CD4-positive, alpha-beta T cell (primary cell): ENCODE measurements around the gene TOM1L2. TPM values are rescaled to one million over a fixed set of nuclear protein-coding genes. Genes with fewer than 3 reads are reported as not detected.

Source experiments
- ATAC-seq: fragments of 200-7000 bp; cut with Tn5 transposase; one replicate; pipeline ENCODE4 v1.10.0; 2022; ENCODE audit warnings: mild to moderate bottlenecking; ENCODE audit not compliant: poor library complexity
- CTCF ChIA-PET: fragments of 350-600 bp; sonication (Branson Sonifier 250); formaldehyde crosslinking; loops from one replicate; lab custom pipeline; 2021; ENCODE audit warnings: antibody characterized with exemption, inconsistent platforms; lab: Charles Lee
- POLR2A ChIA-PET: fragments of 350-600 bp; sonication (Branson Sonifier 250); formaldehyde crosslinking; loops from one replicate; lab custom pipeline; 2021; ENCODE audit warnings: antibody characterized with exemption, inconsistent platforms; lab: Charles Lee
- DNase-seq, 14 experiments: peaks; one replicate each; pipeline ENCODE4 v3.0.0-alpha.2; 2013 to 2020; ENCODE audit warnings: mixed read lengths in 2 of 14
- H3K27ac ChIP-seq, 2 donors: one replicate each; pipeline versions ENCODE4 v1.5.1 to v1.7.0; 2013; ENCODE audit warnings: low read length in 2 of 2, low read depth in 1 of 2, mild to moderate bottlenecking in 1 of 2
- H3K27me3 ChIP-seq, 2 experiments: 1 replicate in 1 of 2; 2 replicates in 1 of 2; pipeline versions ENCODE4 v1.6.1 to v1.7.0; 2013; ENCODE audit warnings: low read length in 2 of 2, control low read depth in 1 of 2, mild to moderate bottlenecking in 1 of 2, moderate library complexity in 1 of 2; ENCODE audit not compliant: insufficient read depth in 2 of 2, control insufficient read depth in 1 of 2
- H3K36me3 ChIP-seq: one replicate; pipeline ENCODE4 v1.6.1; 2013; ENCODE audit warnings: low read length, control low read depth; ENCODE audit not compliant: insufficient read depth
- H3K4me1 ChIP-seq: one replicate; pipeline ENCODE4 v1.6.1; 2013; ENCODE audit warnings: low read length, control low read depth; ENCODE audit not compliant: insufficient read depth
- H3K4me3 ChIP-seq: one replicate; pipeline ENCODE4 v1.5.1; 2013; ENCODE audit warnings: mild to moderate bottlenecking, low read length, moderate library complexity
- H3K9me3 ChIP-seq, 2 experiments: 1 replicate in 1 of 2; 2 replicates in 1 of 2; pipeline versions ENCODE4 v1.6.1 to v1.7.0; 2013; ENCODE audit warnings: low read length in 2 of 2, mild to moderate bottlenecking in 2 of 2, control low read depth in 1 of 2, moderate library complexity in 1 of 2; ENCODE audit not compliant: control insufficient read depth in 1 of 2, insufficient read depth in 1 of 2
- H3K27ac Mint-ChIP-seq: one replicate; pipeline ENCODE4 v1.8.0; 2020; ENCODE audit warnings: mixed read lengths
- H3K27me3 Mint-ChIP-seq: one replicate; pipeline ENCODE4 v1.8.0; 2021; ENCODE audit warnings: mixed read lengths
- H3K36me3 Mint-ChIP-seq: one replicate; pipeline ENCODE4 v1.8.0; 2021; ENCODE audit warnings: low read depth, mixed read lengths
- H3K4me1 Mint-ChIP-seq: one replicate; pipeline ENCODE4 v1.8.0; 2021; ENCODE audit warnings: low read depth, mixed read lengths
- H3K4me3 Mint-ChIP-seq: one replicate; pipeline ENCODE4 v1.8.0; 2020; ENCODE audit warnings: mild to moderate bottlenecking, mixed read lengths
- H3K9me3 Mint-ChIP-seq: one replicate; pipeline ENCODE4 v1.8.0; 2020; ENCODE audit warnings: mixed read lengths
- CTCF ChIP-seq: fragments of 200-600 bp; IDR thresholded peaks from one replicate; pipeline ENCODE4 v1.8.0; 2022; ENCODE audit warnings: antibody characterized with exemption, mild to moderate bottlenecking
- intact Hi-C, 2 experiments: fragments of 100-400 bp; cut with DNase I in 1 of 2; cut with micrococcal nuclease in 1 of 2; formaldehyde crosslinking; loops; one replicate each; pipeline versions ENCODE4 v1.15.1 to v1.9.0; 2023 to 2025; cut with DNase I, micrococcal nuclease
- total RNA-seq, 174 experiments: library from RNA in 2 of 174; stranded (reverse) in 2 of 174; gene quantifications; one replicate each; pipeline ENCODE4 v1.2.3 and lab custom pipeline; 2021 to 2026

The TOM1L2 gene
- total RNA-seq, 2 experiments from 2014 or later, result 28.5 to 30.5 TPM

GRCh38 chr17:17900615-17901520 is 71.3 kb downstream of the TOM1L2 start:
- no peaks in the 10 kb centered on the region for H3K4me1 ChIP-seq
- Mint-ChIP-seq H3K27me3 (no peaks in the 10 kb centered on the region), H3K9me3 (no peaks in the 10 kb centered on the region), H3K4me1 (no peaks in the 10 kb centered on the region), H3K4me3 (no peak overlapping the region), H3K36me3 (peaks cover 63% of the 10 kb centered on the region), H3K27ac (no peak overlapping the region)
- H3K27me3 ChIP-seq, result no peaks in the 10 kb centered on the region
- no peak overlapping the region for H3K4me3 ChIP-seq
- ChIA-PET POLR2A (interaction anchor here (0.6 kb wide), 1 partner anchor 18 kb away, joined by 3 read pairs; no protein-coding TSS in a partner anchor), CTCF (interaction anchor here (0.9 kb wide), 1 partner anchor 18 kb away, joined by 3 read pairs; no protein-coding TSS in a partner anchor)
- intact Hi-C loops, result no loop called here
- no peak for DNase-seq
- peaks cover 44% of the 10 kb centered on the region for H3K36me3 ChIP-seq
- ATAC-seq, result no peak
- no peak for TF ChIP-seq CTCF
- H3K27ac ChIP-seq, result no peak overlapping the region
- no peaks in the 10 kb centered on the region for H3K9me3 ChIP-seq

GRCh38 chr17:17899486-17899885 is 72.7 kb downstream of the TOM1L2 start:
- Mint-ChIP-seq H3K4me3 (no peak overlapping the region), H3K4me1 (no peaks in the 10 kb centered on the region), H3K9me3 (no peaks in the 10 kb centered on the region), H3K36me3 (peaks cover 64% of the 10 kb centered on the region), H3K27me3 (no peaks in the 10 kb centered on the region), H3K27ac (no peak overlapping the region)
- Histone ChIP-seq H3K4me3 (no peak overlapping the region), H3K36me3 (peaks cover 46% of the 10 kb centered on the region), H3K27ac (no peak overlapping the region), H3K27me3 (no peaks in the 10 kb centered on the region), H3K4me1 (no peaks in the 10 kb centered on the region), H3K9me3 (no peaks in the 10 kb centered on the region)
- intact Hi-C loops, result no loop called here
- no peak for TF ChIP-seq CTCF
- ATAC-seq (no peak), DNase-seq (no peak)
- POLR2A ChIA-PET, result no interaction called here
- CTCF ChIA-PET, result no interaction called here

GRCh38 chr17:17898673-17899072 is 73.5 kb downstream of the TOM1L2 start:
- Histone ChIP-seq H3K4me1 (no peaks in the 10 kb centered on the region), H3K9me3 (no peaks in the 10 kb centered on the region), H3K27me3 (no peaks in the 10 kb centered on the region), H3K4me3 (no peak overlapping the region), H3K27ac (no peak overlapping the region), H3K36me3 (peaks cover 49% of the 10 kb centered on the region)
- ChIA-PET POLR2A (no interaction called here), CTCF (no interaction called here)
- no peak for TF ChIP-seq CTCF
- Mint-ChIP-seq H3K9me3 (no peaks in the 10 kb centered on the region), H3K27ac (no peak overlapping the region), H3K36me3 (peaks cover 72% of the 10 kb centered on the region), H3K4me1 (no peaks in the 10 kb centered on the region), H3K4me3 (no peak overlapping the region), H3K27me3 (no peaks in the 10 kb centered on the region)
- ATAC-seq, result no peak
- intact Hi-C loops, result no loop called here
- DNase-seq, result no peak
